NCI-H82 (cell line): Measurements from ENCODE around the gene TLR2.
"Not testable (repeated sequence)": the region's sequence is repeated elsewhere in the genome, so short reads cannot be mapped to it uniquely, and the experiment has no call there.

Source experiments
- DNase-seq: peaks from one replicate; lab custom pipeline; 2025; lab: John Stamatoyannopoulos, UW

TLR2 gene

DNA sequence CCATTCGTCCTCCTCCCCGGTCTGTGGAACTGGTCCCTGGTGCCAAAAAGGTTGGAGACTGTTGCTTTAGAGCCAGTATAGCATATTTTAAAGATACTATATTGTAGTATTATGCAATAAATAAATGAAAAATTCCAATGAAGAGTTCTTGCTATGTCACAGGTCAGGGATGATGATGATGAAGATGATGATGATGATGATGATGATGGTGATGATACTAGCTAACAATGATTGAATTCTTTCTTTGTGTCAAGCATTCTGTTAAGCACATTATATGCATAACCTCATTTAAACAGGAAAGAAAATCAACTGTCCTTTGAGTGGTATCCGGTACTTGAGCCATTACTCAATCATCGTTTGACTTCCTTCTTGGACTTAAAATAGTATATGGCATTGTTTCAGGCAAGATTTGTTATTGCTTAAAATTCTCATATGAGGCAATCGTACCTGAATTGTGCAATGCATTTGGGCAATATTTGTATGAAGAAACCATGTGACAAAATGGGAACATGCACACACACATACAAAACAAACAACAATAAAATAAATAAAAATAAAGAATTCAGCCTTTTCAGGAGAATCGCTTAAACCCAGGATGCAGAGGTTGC, 22.8 kb upstream of the TLR2 start:
- DNase-seq, result no peak

- DNase-seq, result no peak
Measured at GRCh38 chr4:153661908-153662307, 22.2 kb upstream of the TLR2 start.

- DNase-seq, result no peak
Measured at GRCh38 chr4:153663667-153664066, 20.4 kb upstream of the TLR2 start.

DNA sequence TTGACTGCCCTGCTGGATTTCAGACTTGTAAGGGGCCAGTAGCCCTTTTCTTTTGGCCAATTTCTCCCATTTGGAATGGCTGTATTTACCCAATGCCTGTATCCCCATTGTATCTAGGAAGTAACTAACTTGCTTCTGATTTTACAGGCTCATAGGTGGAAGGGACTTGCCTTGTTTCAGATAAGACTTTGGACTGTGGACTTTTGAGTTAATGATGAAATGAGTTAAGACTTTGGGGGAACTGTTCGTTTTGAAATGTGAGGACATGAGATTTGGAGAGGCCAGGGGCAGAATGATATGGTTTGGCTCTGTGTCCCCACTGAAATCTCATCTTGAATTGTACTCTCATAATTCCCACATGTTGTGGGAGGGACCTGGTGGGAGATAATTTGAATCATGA, 17.6 kb upstream of the TLR2 start:
- not testable (repeated sequence) for DNase-seq

GRCh38 chr4:153668647-153669046, 15.4 kb upstream of the TLR2 start:
- DNase-seq, result no peak

- no peak for DNase-seq
Measured at GRCh38 chr4:153669838-153670237, 14.2 kb upstream of the TLR2 start.

DNA sequence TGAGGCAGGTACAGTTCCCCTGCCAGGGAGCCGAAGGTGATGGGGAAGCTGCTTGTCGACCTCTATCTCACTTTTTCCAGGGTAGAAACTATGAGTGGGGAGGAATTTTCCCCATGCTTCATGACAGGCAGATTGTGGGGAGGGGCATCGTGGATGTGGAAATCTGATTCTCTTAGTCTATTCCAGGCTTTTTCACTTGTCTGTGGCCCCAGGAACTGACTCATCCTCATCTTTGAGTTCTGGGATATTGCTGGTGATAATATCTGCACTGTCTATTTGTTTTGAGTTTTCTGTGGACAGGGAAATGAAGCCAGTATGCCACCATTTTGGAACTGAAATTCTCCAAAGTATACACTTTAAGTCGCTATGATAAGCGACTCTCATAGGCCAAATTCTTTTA, 7.6 kb upstream of the TLR2 start:
- no peak for DNase-seq

DNA sequence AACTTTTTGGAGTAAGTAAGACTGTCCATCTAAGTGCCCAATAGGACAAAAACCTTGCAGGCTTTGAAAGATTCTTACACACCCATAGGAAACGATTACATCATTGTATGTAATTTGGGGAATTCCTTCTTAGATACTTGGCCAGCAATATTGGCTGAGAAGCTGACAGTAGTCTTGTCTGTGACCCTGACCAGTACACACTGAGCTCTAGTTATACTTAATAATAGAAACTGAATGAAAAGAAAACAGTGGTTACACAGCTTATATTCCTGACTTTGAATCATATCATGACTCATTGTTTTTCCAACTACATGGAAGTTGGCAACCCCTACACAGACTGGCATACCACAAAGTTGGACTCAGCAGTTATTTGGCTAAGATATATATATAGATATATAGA, 7.1 kb upstream of the TLR2 start:
- DNase-seq, result no peak

DNA sequence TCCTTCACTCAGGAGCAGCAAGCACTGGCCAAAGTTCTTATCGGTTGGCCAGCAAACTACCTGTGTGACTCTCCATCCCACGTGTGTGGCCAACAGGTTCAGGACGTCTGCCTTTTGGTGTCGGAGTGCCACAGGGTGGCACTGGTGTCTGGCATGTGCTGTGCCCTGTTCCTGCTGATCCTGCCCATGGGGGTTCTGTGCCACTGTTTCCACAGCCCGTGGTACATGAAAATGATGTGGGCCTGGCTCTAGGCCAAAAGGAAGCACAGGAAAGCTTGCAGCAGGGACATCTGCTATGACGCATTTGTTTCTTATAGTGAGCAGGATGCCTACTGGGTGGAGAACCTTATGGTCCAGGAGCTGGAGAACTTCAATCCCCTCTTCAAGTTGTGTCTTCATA, 4.6 kb upstream of the TLR2 start:
- no peak for DNase-seq

GRCh38 chr4:153683763-153684181, 308 bp upstream of the TLR2 start:
- DNase-seq, result no peak

DNA sequence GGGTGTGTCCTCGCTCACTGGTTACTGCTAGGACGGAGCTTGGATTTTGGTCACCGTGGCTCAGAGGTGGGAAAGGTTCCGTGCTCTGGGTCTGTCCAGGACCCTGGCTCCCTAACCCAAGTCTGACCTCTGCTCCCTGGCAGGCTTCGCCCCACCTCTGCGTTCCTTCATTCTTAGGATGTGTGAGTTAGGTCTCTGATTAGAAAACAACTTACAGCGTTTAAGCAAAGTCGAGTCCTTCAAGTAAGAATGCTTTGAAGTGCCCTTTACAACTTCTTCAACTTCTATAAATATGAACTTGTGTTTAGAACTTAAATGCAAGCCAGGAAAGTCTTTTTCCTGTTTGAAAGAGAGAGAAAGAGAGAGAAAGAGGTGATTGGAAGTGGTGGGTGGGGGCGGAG, 891 bp downstream of the TLR2 start:
- DNase-seq, result no peak

- DNase-seq, result no peak
Measured at GRCh38 chr4:153704522-153704921, 20.4 kb downstream of the TLR2 start.

DNA sequence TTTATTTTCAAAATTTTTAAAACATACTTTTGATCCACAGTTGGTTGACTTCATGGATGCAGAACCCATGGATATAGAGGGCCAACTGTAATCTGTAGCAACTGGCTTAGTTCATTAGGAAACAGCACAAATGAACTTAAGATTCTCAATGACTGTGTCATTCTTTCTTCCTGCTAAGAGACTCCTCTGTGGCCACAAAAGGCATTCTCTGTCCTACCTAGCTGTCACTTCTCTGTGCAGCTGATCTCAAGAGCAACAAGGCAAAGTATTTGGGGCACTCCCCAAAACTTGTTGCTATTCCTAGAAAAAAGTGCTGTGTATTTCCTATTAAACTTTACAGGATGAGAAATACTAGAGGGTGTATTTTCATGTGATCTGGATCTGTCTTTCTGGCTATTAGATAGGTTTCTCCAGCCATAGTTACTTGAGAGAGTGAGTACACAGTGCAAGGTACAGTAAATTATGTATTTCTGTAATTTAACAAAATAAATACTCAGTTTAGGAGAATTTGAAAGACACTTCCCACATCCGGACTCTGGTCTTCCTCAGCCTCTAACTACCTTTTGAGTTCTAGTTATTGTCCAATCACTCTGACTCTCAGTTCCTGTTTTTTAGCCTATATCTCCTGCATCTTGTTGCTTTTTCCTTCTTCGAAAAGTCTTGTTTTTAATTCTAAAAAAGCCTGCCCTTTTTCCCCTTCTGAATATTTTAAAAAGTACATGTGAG, 21.8 kb downstream of the TLR2 start:
- DNase-seq, result no peak

DNA sequence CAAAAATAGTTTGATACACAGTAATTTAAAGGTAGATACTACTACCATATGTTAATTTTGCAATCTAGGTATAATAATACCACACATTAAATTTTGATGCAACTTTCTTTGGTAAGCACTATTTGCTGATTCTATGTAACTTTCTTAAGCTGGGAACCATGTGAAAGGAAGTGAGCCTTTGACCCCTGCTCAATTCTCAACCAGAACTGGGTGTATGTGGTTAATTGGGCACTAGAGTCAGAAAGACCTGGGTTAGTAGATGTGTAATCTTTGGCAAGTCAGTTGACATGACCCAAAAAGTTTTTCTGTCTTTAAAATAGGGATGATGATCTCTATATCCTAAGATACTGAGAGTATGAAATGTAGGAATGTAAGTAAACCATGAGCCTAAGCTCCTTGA, 22.4 kb downstream of the TLR2 start:
- DNase-seq, result no peak

GRCh38 chr4:153710681-153711080, 26.6 kb downstream of the TLR2 start:
- no peak for DNase-seq

- no peak for DNase-seq
Measured at GRCh38 chr4:153713866-153714646, 30.0 kb downstream of the TLR2 start.

GRCh38 chr4:153722036-153722435, 38.0 kb downstream of the TLR2 start:
- DNase-seq, result no peak

DNA sequence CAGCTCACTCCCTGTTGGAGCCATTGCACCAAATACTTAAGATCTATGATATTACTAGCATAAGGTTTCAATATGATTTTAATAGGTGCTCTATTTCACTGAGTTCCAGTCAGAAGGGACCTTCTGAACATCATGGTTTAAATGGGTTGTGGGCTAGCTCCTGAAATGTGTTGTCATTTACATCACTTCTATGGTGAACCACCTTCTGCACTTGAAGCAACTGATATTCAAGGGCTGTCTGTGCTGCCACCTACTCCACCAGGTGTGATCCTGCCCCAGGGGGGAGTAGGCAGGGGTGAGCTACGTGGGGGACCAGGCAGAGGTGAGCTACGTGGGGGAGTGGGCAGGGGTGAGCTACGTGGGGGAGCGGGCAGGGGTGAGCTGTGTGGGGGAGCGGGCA, 40.5 kb downstream of the TLR2 start:
- DNase-seq, result no peak

GRCh38 chr4:153725136-153725830, 41.2 kb downstream of the TLR2 start:
- DNase-seq, result no peak

- DNase-seq, result no peak
Measured at GRCh38 chr4:153725831-153726154, 41.7 kb downstream of the TLR2 start.

DNA sequence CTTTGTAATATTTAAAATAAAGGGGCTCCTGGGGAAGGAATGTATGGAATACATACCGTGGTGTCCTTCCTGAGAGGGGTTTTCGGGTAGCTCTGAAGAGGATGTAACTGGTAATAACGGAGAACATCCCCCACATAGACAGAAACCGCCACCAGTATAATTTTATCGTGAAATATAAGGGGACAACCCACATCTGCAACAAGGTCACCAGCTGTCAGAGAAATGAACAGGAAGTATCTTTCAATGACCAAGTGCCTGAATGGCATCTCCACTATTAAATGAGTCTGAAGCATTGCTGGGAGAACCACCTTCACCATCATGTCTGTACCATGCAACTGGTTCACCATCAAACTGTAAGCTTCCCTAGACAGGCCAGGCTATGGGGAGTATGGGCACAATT, 44.1 kb downstream of the TLR2 start:
- DNase-seq, result no peak

- no peak for DNase-seq
Measured at GRCh38 chr4:153728660-153729059, 44.6 kb downstream of the TLR2 start.

DNA sequence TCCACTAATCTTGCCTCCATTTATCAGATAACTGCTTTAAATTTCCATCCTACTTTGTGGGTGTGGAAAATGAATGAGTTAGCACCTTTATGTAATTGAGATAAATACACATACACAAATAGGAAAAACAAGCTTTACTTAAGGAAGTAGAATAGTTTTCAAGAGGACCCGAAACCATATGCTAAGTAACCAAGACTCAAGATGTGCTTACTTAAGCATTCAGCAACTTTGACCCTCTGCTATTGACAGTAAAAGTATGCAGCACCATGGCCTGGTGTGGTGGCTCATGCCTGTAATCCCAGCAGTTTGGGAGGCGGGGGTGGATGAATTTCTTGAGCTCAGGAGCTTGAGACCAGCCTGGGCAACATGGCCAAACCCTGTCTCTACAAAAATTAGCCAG, 45.8 kb downstream of the TLR2 start:
- no peak for DNase-seq
